Osteoblast (primary cell): ENCODE measurements around the gene DNAJC27. TPM values are rescaled to one million over a fixed set of nuclear protein-coding genes. Genes with fewer than 3 reads are reported as not detected.

Experiments
- DNase-seq: peaks from one replicate; pipeline ENCODE4 v3.0.0; 2011; ENCODE audit warnings: low spot score, mixed read lengths; ENCODE audit not compliant: insufficient read length; ENCODE audit errors: missing footprints
- H2AFZ ChIP-seq: 2 replicates; pipeline ENCODE4 v1.6.0; 2011; ENCODE audit warnings: mild to moderate bottlenecking, low read length
- H3K27ac ChIP-seq: 2 replicates; pipeline ENCODE4 v1.5.1; 2011; ENCODE audit warnings: mild to moderate bottlenecking, low read depth, low read length, moderate library complexity
- H3K27me3 ChIP-seq: 2 replicates; pipeline ENCODE4 v1.6.0; 2012; ENCODE audit warnings: mild to moderate bottlenecking, control low read depth, inconsistent platforms, low read length, moderate library complexity; ENCODE audit not compliant: insufficient read depth
- H3K36me3 ChIP-seq: 2 replicates; pipeline ENCODE4 v1.5.1; 2011; ENCODE audit warnings: mild to moderate bottlenecking, low read length, control low read depth, moderate library complexity; ENCODE audit not compliant: insufficient read depth
- H3K4me1 ChIP-seq: 2 replicates; pipeline ENCODE4 v1.5.1; 2011; ENCODE audit warnings: mild to moderate bottlenecking, low read length, control low read depth, moderate library complexity; ENCODE audit not compliant: insufficient read depth
- H3K4me2 ChIP-seq: 2 replicates; pipeline ENCODE4 v1.6.0; 2011; ENCODE audit warnings: mild to moderate bottlenecking, low read length; ENCODE audit not compliant: insufficient read depth
- H3K4me3 ChIP-seq: fragments of 200-600 bp; sonication (generic); 3 replicates; pipeline ENCODE4 v1.5.1; 2012; ENCODE audit warnings: mild to moderate bottlenecking, low read length, inconsistent platforms; ENCODE audit not compliant: insufficient read depth
- H3K79me2 ChIP-seq: 2 replicates; pipeline ENCODE4 v1.6.0; 2012; ENCODE audit warnings: mild to moderate bottlenecking, low read length, control low read depth, inconsistent platforms; ENCODE audit not compliant: insufficient read depth
- H3K9me3 ChIP-seq: 2 replicates; pipeline ENCODE4 v1.5.1; 2011; ENCODE audit warnings: low read depth, low read length, control low read depth
- H4K20me1 ChIP-seq: 2 replicates; pipeline ENCODE4 v1.6.0; 2012; ENCODE audit warnings: mild to moderate bottlenecking, low read length, control low read depth; ENCODE audit not compliant: insufficient read depth
- CTCF ChIP-seq: IDR thresholded peaks from 2 replicates; pipeline ENCODE4 v1.5.1; 2011; ENCODE audit warnings: mild to moderate bottlenecking, low read depth, low read length, moderate library complexity; ENCODE audit errors: extremely low read depth
- total RNA-seq: library from RNA; depleted of rRNA; stranded (reverse); fragments of >200 nt; gene quantifications from 2 replicates; pipeline ENCODE4 v1.2.3, GENCODE V29; 2012

The DNAJC27 gene
- total RNA-seq, 1 donor, result 8.7 TPM

GRCh38 chr2:24955921-24956320 is 15.8 kb downstream of the DNAJC27 start:
- H4K20me1 ChIP-seq, result no peaks in the 10 kb centered on the region
- H3K79me2 ChIP-seq, result no peaks in the 10 kb centered on the region
- H3K4me2 ChIP-seq, result no peak overlapping the region
- no peak overlapping the region for H3K27ac ChIP-seq
- H3K36me3 ChIP-seq, result peaks cover 37% of the 10 kb centered on the region
- H3K9me3 ChIP-seq, result no peaks in the 10 kb centered on the region
- H3K4me1 ChIP-seq, result no peaks in the 10 kb centered on the region
- H3K27me3 ChIP-seq, result no peaks in the 10 kb centered on the region
- no peak overlapping the region for H2AFZ ChIP-seq
- DNase-seq, result no peak
- H3K4me3 ChIP-seq, result no peak overlapping the region
- no peak for TF ChIP-seq CTCF

- Histone ChIP-seq H4K20me1 (no peaks in the 10 kb centered on the region), H2AFZ (no peak overlapping the region), H3K9me3 (no peaks in the 10 kb centered on the region), H3K4me1 (no peaks in the 10 kb centered on the region), H3K79me2 (no peaks in the 10 kb centered on the region), H3K4me2 (no peak overlapping the region), H3K27ac (no peak overlapping the region), H3K4me3 (no peak overlapping the region), H3K36me3 (peaks cover 38% of the 10 kb centered on the region), H3K27me3 (no peaks in the 10 kb centered on the region)
- no peak for DNase-seq
- no peak for TF ChIP-seq CTCF
These were observed 16.5 kb downstream of the DNAJC27 start for GRCh38 chr2:24955232-24955631.

- Histone ChIP-seq H3K27me3 (no peaks in the 10 kb centered on the region), H3K27ac (no peak overlapping the region), H3K79me2 (no peaks in the 10 kb centered on the region), H3K4me1 (no peaks in the 10 kb centered on the region), H3K4me3 (no peak overlapping the region), H3K9me3 (no peaks in the 10 kb centered on the region), H2AFZ (no peak overlapping the region), H3K36me3 (peaks cover 23% of the 10 kb centered on the region), H3K4me2 (no peak overlapping the region), H4K20me1 (no peaks in the 10 kb centered on the region)
- no peak for DNase-seq
- TF ChIP-seq CTCF, result no peak
These were observed 21.7 kb downstream of the DNAJC27 start for GRCh38 chr2:24950102-24950501.

- Histone ChIP-seq H3K9me3 (no peaks in the 10 kb centered on the region), H3K36me3 (peaks cover 14% of the 10 kb centered on the region), H3K4me3 (no peak overlapping the region), H3K27me3 (no peaks in the 10 kb centered on the region), H3K79me2 (no peaks in the 10 kb centered on the region), H3K4me2 (no peak overlapping the region), H3K4me1 (no peaks in the 10 kb centered on the region), H4K20me1 (no peaks in the 10 kb centered on the region), H2AFZ (no peak overlapping the region), H3K27ac (no peak overlapping the region)
- no peak for DNase-seq
- TF ChIP-seq CTCF, result no peak
These were observed 23.2 kb downstream of the DNAJC27 start for GRCh38 chr2:24948506-24948905.
